HEK293 (cell line): ENCODE results near the gene ITGB3.

Experiments used
- HOXA7 ChIP-seq: sonication (generic); formaldehyde crosslinking; IDR thresholded peaks from 2 replicates; pipeline ENCODE4 v1.8.1; 2022; ENCODE audit warnings: missing genetic modification reagents, borderline replicate concordance
- KLF9 ChIP-seq: fragments of 450-650 bp; formaldehyde crosslinking; IDR thresholded peaks from 2 replicates; pipeline ENCODE4 v1.5.1; 2016; ENCODE audit warnings: missing biosample characterization, missing genetic modification characterization, low read depth
- ZBTB1 ChIP-seq: fragments of 450-650 bp; formaldehyde crosslinking; IDR thresholded peaks from 2 replicates; pipeline ENCODE4 v1.5.1; 2016; ENCODE audit warnings: missing biosample characterization, missing genetic modification characterization
- ZNF146 ChIP-seq: fragments of 450-650 bp; formaldehyde crosslinking; IDR thresholded peaks from 2 replicates; pipeline ENCODE4 v1.5.1; 2016; ENCODE audit warnings: missing biosample characterization, missing genetic modification characterization
- ZNF239 ChIP-seq: fragments of 450-650 bp; formaldehyde crosslinking; IDR thresholded peaks from 2 replicates; pipeline ENCODE4 v1.5.1; 2016; ENCODE audit warnings: missing biosample characterization, missing genetic modification characterization
- ZNF560 ChIP-seq: fragments of 450-650 bp; formaldehyde crosslinking; IDR thresholded peaks from 2 replicates; pipeline ENCODE4 v1.5.1; 2017; ENCODE audit warnings: missing biosample characterization, missing genetic modification characterization, borderline replicate concordance
- ZNF660 ChIP-seq: fragments of 450-650 bp; IDR thresholded peaks from 2 replicates; pipeline ENCODE4 v1.5.1; 2018; ENCODE audit warnings: missing biosample characterization, mild to moderate bottlenecking, missing genetic modification characterization
- TF ChIP-seq, protein P1 (sequence below): fragments of 450-650 bp; formaldehyde crosslinking; IDR thresholded peaks from 2 replicates; pipeline ENCODE4 v1.5.1; 2016; ENCODE audit warnings: missing biosample characterization, missing genetic modification characterization
- TF ChIP-seq, protein P2 (sequence below): fragments of 450-650 bp; IDR thresholded peaks from 2 replicates; pipeline ENCODE4 v1.5.1; 2018; ENCODE audit warnings: missing biosample characterization, missing genetic modification characterization
- TF ChIP-seq, protein P3 (sequence below): fragments of 450-650 bp; formaldehyde crosslinking; IDR thresholded peaks from 2 replicates; pipeline ENCODE4 v1.5.1; 2016; ENCODE audit warnings: missing biosample characterization, missing genetic modification characterization, borderline replicate concordance
- TF ChIP-seq, protein P4 (sequence below): fragments of 450-650 bp; formaldehyde crosslinking; IDR thresholded peaks from 2 replicates; pipeline ENCODE4 v1.5.1; 2016; ENCODE audit warnings: missing biosample characterization, missing genetic modification characterization

DNA sequence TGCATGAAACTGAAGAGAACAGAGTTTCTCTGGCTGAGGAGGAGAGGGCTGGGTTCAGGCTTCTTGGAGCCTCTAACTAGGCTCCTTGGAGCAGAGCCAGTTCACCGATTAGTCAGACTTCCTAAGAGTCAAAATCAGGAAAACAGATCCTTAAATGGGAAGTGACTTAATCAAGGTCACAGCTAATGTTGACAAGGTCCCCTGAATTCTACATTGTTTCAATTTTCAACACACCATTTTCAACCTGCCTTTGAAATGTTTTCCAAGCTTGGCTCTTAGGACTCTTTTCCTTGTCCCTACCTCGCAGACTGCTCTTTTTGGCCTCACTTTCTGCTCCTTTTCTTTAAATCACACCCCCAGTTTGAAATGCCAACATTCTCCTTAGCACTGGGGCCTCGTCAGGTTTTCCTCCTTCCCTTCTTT lies 28.2 kb upstream of the ITGB3 start:
- TF ChIP-seq, protein P1, sequence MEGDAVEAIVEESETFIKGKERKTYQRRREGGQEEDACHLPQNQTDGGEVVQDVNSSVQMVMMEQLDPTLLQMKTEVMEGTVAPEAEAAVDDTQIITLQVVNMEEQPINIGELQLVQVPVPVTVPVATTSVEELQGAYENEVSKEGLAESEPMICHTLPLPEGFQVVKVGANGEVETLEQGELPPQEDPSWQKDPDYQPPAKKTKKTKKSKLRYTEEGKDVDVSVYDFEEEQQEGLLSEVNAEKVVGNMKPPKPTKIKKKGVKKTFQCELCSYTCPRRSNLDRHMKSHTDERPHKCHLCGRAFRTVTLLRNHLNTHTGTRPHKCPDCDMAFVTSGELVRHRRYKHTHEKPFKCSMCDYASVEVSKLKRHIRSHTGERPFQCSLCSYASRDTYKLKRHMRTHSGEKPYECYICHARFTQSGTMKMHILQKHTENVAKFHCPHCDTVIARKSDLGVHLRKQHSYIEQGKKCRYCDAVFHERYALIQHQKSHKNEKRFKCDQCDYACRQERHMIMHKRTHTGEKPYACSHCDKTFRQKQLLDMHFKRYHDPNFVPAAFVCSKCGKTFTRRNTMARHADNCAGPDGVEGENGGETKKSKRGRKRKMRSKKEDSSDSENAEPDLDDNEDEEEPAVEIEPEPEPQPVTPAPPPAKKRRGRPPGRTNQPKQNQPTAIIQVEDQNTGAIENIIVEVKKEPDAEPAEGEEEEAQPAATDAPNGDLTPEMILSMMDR (tag by site-specific recombination): no peak
- TF ChIP-seq ZBTB1 (tag by site-specific recombination) (no peak), ZNF146 (no peak), ZNF239 (tag by site-specific recombination) (no peak), ZNF560 (no peak), HOXA7 (CRISPR knock-in tag) (no peak), ZNF660 (tag by site-specific recombination) (peak; percentile 85), KLF9 (tag by site-specific recombination) (no peak)
- TF ChIP-seq, protein P2, sequence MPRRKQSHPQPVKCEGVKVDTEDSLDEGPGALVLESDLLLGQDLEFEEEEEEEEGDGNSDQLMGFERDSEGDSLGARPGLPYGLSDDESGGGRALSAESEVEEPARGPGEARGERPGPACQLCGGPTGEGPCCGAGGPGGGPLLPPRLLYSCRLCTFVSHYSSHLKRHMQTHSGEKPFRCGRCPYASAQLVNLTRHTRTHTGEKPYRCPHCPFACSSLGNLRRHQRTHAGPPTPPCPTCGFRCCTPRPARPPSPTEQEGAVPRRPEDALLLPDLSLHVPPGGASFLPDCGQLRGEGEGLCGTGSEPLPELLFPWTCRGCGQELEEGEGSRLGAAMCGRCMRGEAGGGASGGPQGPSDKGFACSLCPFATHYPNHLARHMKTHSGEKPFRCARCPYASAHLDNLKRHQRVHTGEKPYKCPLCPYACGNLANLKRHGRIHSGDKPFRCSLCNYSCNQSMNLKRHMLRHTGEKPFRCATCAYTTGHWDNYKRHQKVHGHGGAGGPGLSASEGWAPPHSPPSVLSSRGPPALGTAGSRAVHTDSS: no peak
- TF ChIP-seq, protein P3, sequence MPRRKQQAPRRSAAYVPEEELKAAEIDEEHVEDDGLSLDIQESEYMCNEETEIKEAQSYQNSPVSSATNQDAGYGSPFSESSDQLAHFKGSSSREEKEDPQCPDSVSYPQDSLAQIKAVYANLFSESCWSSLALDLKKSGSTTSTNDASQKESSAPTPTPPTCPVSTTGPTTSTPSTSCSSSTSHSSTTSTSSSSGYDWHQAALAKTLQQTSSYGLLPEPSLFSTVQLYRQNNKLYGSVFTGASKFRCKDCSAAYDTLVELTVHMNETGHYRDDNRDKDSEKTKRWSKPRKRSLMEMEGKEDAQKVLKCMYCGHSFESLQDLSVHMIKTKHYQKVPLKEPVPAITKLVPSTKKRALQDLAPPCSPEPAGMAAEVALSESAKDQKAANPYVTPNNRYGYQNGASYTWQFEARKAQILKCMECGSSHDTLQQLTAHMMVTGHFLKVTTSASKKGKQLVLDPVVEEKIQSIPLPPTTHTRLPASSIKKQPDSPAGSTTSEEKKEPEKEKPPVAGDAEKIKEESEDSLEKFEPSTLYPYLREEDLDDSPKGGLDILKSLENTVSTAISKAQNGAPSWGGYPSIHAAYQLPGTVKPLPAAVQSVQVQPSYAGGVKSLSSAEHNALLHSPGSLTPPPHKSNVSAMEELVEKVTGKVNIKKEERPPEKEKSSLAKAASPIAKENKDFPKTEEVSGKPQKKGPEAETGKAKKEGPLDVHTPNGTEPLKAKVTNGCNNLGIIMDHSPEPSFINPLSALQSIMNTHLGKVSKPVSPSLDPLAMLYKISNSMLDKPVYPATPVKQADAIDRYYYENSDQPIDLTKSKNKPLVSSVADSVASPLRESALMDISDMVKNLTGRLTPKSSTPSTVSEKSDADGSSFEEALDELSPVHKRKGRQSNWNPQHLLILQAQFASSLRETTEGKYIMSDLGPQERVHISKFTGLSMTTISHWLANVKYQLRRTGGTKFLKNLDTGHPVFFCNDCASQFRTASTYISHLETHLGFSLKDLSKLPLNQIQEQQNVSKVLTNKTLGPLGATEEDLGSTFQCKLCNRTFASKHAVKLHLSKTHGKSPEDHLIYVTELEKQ: 0 out of 2 replicates have a peak, but pooled peaks have one; percentile 13
- TF ChIP-seq, protein P4, sequence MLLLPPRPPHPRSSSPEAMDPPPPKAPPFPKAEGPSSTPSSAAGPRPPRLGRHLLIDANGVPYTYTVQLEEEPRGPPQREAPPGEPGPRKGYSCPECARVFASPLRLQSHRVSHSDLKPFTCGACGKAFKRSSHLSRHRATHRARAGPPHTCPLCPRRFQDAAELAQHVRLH: no peak
